NK-92 (cell line): Measurements from ENCODE around the gene AADAT.

Experiments
- DNase-seq: peaks from one replicate; lab custom pipeline; 2025; ENCODE audit not compliant: unreplicated experiment; lab: John Stamatoyannopoulos, UW

The AADAT gene

DNA sequence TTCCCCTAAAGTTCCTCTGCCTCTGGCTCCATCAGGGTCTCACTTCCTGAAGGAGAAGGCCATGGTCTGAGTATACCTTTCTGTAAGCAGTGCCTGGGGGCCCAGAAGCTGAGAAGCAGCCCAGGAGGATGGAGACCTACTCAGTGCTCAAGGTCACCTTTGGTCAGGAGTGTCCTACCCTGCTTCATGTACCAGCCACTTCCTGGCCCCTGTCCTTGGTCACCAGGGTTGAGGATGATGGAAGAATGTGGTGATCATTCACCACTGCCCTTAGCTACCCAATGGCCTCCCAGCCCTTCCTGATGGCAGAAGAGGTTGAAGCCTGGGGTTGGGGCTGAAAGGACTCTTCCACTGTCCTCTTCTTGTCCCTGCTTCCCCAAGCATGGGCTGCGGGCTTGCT is 54.5 kb downstream of the AADAT start:
- DNase-seq = no peak

DNA sequence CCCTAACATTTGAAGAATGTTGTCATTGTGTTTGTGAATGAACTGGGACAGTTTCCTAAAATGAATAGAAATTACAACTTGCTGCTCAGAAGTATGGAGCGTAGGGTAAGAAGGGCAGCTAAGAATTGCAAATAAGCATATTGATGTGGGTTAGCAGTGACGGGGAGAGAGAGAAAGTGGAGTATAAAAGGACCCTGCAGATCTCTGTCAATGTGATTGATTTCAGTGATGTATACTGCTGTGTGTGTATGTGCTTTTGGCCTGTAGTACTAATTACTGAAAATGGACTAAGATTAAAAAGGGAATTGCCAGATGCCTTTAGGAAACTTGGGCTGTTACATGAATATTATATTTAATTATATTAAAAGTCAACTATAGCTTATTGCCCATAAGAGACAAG is 55.8 kb downstream of the AADAT start:
- no peak for DNase-seq

DNA sequence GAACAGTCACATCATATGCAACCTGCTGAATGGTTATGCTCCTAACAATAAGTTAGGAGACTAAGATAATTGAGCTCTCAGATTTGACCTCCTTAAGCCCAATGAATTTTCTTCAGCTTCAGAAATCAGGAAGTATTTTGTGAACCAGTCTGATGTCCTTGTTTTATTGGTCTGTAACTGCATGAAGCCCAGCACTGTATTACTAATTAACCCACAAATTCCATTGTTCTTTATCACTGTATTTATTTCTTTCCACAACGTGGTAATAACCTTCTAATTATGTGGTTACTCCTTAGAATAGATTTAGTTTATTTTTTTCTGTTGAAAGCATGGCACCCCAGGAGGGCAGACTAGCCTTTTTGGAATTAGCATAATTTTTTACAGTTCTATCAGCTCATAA is 59.6 kb downstream of the AADAT start:
- DNase-seq = no peak

DNA sequence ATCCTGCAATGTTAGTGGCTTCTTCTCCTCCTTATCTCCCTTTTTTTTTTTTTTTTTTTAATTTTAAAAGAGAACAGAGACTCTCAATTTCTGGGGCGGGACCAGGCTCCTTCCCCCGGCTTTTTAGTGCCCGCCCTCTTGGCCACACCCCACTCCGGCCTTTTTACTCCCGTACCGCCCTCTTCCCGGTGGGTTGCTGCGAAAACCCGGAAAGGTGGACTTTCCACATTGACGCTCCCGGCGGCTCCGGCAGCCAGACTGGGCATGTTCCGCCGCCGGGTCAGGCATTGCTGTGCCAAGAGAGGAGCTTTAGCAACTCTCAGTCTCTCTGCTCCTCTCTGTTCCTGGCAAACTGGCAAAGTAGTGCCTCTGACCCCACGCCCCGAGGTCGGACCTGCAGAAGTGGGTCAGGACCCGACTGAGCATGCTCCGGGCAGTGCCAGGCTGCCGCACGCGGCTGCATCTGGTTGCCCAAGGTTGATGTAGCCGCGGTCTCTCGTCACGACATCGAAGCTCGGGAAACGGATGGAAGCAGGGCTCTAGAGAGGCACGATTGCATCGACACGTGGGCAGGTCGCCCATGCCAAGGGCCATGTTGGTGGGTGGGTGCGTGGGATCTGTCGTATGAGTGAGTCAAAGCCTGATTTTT is 62.5 kb downstream of the AADAT start:
- DNase-seq = no peak

DNA sequence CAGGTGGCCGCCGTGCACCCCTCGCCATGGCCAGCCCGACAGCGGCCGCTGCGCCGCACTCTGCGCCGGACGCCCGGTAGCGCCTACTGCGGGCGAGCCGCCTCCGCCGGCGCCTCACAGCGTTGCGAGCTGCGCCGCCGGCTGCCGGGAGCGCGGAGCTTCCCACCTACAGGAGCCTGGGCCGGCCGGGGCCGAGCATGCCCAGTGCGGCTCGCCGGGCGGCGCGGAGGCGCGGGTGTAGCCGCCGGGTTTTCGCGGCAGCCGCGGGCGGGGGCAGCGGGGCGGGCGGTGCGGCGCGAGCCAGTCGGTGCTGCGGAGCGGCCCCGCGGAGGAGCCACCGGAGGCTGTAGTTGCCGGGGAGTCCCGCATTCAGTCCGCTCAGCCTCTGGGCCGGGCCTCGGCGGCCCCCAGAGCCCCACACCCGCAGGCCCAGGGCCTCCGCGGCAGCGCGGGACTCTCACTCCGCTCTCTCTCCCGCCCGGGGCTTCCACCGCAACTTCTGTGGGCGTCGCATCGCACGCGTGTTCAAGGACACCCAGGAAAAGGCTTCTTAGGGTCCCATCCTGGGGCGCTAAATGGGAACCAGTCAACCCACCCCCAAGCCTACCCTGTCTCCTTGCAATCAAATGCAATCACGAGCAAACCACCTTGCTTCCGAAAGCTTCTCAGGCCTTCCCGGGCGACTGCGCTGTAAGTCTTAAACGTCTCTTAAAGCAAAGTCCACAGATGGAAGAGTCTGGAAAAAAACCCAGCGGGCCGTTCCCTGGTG is 63.3 kb downstream of the AADAT start, which contains the start of gene MFAP3L:
Gene MFAP3L (minus strand): TSS at position 143 of the 769 bp plus-strand sequence. CDS start 20,518 bp downstream, outside the sequence.
- no peak for DNase-seq

DNA sequence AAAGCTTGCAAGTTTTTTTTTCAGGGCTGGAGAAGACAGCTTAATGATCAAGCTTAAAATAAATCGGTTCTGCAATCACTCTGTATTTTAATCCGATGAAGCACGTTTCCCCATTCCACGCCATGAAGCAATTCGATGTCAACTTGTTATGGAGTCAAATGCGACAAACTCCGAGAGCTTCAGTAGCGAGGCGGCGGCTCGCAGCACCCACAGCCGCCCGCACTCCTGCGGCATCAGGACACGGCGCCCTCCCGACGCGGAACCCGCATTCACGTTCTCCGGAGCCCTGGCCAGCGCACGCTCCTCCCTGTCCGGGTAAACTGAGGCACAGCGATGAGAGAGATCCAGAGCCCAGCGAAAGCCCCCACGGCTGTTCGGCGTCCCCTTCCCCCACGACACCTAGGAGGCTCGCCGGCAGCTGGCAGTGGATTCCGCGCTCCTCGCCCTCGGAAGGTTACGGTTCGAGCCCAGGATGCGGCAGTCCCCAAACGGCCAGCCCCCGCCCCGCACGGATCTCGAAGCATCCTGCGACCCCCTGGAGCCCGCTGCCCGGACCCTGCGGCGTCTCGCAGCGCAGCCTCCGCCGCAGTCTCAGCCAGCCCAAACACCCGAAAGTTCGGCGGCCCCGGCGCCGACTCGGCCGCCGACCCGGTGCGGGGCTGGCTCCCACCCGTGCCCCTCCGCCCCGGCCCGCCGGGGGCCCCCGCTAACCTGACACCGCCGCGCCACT is 64.1 kb downstream of the AADAT start:
- no peak for DNase-seq

DNA sequence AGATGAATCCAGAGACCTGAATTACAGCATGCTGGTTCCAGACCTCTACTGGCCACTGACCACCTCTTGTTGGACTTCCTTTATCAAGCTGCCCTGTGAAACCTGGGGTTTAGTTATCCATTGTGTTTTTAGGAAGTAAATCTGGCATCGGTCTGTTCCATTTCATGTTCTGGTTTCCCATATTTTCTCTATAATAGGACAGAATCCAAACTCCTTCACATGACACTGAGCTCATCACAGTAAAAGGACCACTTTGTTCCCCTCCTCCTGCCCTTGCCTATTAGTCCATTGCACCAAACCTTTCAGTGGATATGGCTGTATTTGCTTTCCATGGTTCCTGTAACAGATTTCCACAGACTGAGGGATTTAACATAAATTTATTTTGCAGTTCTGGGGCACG is 67.5 kb downstream of the AADAT start:
- DNase-seq = no peak

DNA sequence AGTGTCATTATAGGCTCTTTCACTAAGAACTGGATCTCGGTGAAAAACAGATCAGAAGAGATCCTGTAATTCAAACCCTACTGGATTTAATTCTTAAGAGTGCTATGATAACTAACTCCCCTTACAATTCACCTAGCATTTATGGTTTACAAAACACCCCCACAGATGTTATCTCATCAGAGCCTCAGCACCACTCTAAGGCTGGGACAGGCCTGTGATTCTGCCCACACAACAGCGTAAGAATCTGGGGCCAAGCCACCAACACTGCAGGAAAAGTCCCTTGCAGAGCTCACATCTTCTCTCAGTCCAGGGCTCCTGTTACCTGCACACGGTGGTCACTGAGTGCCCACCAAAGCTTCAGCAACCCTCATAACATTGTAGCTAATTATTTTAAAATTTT is 72.5 kb downstream of the AADAT start:
- DNase-seq = no peak

DNA sequence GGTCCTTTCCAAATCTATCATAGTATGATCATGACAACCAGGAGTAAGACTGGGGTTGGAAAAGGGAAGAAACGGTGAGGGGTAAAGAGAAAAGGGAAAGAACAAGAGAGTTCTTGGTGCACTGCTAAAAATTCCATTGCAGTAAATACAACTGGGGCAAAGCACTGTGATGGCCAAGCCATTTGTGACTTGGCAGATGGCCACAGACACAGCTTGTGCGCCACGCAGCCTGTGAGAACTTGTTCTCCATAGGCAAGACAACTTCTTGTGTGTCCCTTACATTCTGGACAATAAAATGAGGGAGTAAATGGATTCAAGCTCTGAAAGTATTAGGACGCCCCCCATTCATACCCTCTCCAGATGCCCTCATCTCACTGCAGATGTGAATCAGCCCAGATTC is 74.5 kb downstream of the AADAT start:
- DNase-seq = no peak

DNA sequence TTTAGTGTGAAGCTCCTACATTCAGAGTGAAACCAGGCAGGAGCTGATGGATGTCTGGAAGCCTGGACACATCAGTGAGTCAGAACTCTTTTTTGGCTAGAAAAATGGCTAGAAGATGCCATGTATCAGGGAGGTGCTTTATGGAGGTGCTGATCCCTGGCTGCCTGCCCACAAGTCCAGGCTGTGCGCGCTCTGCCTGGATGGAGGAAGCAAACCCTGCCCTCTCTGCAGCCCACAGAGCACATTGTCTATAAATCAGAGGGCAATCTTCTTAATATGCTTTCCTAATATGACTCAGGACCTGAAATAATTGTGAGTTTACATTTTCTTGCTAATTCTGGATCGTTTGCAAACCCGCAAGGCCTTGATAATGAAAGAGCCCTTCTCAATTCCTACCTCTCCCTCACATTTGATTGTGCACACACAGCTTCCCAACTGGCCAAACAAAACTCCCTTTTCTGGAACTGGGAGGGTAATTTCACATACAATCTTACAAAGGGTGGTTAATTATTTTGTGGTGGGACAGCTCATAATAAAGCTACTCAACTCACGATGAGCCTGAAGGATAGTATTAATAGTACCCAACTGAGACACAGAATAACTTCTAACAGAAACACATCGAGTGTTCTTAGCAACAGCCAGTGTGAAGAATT is 75.3 kb downstream of the AADAT start:
- DNase-seq = no peak

DNA sequence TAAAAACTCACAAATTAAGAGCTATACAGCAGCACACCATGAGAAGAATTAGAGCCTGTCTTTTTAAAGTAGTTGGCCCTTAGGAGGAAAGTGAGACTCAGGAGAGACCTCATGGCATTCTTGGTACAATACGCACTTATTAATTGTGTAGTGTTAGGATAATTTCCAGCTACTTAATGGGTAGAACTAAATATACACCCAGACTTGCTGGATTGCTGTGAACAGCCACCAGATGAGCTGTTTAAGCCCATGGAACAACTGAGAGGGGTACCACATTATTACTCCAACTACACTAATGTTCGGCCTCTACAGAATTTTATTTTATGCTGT is 77.2 kb downstream of the AADAT start:
- DNase-seq = no peak

DNA sequence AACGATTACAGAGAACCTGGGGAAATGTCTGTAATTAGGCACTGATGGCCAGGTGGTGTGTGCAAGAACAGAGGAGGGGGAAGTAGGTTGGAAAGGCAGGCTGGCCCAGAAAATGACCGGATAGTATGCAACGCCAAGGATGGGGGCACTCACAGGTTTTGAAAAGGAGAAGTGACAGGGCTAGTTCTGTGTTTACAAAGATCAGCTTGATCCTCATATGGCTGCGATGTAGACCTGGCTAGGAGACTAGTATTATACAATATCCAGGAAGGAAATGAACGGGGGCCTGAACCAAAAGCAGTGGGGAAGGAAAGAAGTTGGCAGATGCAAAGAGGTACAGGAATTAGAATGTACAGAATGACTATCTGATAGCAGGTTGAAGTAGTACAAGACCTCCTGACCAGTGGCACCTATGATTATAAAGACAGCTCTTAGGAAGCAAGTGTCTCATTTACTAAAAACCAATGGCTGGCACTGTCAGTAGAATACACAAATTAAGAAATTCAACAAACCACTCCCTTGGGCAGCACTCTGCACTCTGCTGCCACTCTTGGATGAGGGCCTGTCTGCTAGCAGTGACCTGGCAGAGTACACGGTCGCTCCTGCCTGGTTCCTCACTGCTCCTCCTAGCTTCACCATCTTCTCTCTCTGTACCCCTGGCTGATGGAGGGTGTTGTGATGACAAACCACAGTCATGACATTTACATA is 77.7 kb downstream of the AADAT start:
- no peak for DNase-seq
